ENCODE results near the gene ULK4.
"Not testable (repeated sequence)": the region's sequence is repeated elsewhere in the genome, so short reads cannot be mapped to it uniquely, and the experiment has no call there.

The ULK4 gene

DNA sequence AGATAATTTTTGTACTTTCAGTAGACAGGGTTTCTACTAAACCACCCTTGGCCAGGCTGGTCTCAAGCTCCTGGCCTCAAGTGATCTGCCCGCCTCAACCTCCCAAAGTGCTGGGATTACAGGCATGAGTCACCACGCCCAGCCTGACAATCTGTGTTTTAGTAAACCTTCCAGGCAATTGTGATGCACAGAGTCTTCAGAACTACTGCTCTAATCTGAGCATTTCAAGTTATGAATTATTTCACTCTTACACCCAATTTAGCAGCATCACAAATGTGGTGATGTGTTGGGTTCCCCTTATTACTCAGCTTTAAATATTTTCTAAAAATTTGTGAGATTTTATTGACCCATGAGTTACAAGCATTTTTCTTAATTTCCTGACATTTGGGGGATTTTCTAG, 94.4 kb downstream of the ULK4 start:
- DNase-seq: no peak

DNA sequence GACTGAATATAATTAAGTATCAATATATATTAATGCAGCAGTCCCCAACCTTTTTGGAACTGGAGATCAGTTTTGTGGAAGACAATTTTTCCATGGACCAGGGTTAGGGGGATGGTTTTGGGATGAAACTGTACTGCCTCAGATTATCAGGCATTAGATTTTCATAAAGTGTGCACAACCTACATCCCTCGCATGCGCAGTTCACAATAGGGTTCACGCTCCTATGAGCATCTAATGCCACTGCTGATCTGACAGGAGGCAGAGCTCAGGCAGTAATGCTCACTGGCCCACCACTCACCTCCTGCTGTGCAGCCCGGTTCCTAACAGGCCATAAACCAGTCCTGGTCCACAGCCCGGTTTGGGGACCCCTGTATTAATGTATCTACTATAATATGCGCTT, 95.6 kb downstream of the ULK4 start:
- DNase-seq: no peak

DNA sequence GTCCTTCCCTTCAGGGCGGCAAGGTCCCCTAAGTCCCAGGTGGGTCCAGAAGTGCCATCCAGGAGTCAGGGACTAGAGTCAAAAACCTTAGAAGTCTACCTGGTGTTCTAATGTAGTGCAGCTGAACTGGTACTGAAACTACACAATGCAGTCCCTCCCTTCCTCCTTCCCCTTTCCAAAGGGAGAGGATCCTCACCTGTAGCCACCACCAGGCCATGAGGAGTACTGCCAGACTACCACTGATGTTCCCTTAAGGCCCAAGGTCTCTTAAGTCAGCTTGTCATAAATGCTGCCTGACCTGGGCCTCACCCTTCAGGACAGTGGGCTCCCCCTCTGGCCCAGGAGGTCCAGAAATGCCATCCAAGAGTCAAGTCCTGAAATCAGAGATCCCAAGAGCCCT, 98.9 kb downstream of the ULK4 start:
- no peak for DNase-seq

DNA sequence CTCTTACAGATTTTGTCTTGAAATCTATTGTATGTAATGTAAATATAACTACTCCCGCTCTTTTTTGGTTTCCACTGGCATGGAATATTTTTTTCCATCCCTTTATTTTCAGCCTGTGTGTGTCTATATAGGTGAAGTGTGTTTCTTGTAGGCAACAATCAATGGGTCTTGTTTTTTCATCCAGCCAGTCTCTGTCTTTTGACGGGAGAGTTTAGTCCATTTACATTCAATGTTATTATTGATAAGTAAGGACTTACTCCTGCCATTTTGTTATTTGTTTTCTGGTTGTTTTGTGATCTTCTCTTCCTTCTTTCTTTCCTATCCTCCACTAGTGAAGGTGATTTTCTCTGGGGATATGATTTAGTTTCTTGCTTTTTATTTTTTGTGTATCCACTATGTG, 101.4 kb downstream of the ULK4 start:
- DNase-seq: not testable (repeated sequence)

DNA sequence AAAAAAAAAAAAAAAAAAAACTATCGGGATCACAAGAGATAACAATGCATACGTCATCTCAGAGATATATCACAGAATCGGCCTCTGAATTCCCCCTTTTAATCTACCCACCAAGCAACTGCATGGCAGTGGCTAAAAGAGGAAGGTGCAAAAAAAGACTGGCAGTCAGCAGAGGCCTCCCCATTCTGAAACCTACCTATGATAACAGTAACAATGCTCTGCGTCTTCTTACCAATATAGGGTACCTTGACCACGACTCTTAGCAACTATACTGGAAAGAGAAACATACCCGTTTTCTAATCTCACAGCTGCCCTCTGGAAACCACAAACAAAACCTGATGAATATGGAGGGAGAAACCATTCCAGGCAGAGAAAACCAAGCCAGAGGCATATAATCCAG, 106.9 kb downstream of the ULK4 start:
- no peak for DNase-seq

GRCh38 chr3:41853540-41854196, 108.2 kb downstream of the ULK4 start:
- DNase-seq: no peak

GRCh38 chr3:41848753-41849574, 112.9 kb downstream of the ULK4 start:
- DNase-seq: no peak

- DNase-seq: no peak
These were observed 114.2 kb downstream of the ULK4 start for GRCh38 chr3:41847679-41848078.

GRCh38 chr3:41846850-41847249, 115.1 kb downstream of the ULK4 start:
- DNase-seq: no peak

DNA sequence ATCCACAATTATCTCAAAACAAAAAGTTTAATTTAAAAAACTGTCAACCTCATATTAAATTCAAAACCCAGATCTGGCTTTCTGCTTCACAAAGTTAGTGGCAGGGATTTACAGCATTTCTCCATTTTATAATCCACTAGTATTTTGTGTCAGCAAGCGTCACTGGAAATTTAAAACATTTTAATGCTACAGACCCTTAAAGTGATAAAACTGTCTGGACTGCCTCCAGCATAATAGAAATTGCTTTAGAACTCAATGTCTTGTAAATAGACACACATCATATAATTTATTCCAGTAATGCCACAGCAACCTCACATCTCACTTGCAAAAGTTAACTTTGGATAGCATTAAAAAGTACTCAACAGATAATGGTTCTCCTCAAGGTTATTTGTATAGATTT, 116.1 kb downstream of the ULK4 start:
- DNase-seq: no peak

DNA sequence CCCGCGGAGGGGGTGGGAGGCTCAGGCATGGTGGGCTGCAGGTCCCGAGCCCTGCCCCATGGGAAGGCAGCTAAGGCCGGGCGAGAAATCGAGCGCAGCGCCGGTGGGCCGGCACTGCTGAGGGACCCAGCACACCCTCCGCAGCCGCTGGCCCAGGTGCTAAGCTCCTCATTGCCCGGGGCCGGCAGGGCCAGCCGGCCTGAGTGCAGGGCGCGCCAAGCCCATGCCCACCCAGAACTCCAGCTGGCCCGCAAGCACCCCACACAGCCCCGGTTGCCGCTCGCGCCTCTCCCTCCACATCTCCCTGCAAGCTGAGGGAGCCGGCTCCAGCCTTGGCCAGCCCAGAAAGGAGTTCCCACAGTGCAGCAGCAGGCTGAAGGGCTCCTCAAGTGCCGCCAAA, 117.6 kb downstream of the ULK4 start:
- DNase-seq: not testable (repeated sequence)

DNA sequence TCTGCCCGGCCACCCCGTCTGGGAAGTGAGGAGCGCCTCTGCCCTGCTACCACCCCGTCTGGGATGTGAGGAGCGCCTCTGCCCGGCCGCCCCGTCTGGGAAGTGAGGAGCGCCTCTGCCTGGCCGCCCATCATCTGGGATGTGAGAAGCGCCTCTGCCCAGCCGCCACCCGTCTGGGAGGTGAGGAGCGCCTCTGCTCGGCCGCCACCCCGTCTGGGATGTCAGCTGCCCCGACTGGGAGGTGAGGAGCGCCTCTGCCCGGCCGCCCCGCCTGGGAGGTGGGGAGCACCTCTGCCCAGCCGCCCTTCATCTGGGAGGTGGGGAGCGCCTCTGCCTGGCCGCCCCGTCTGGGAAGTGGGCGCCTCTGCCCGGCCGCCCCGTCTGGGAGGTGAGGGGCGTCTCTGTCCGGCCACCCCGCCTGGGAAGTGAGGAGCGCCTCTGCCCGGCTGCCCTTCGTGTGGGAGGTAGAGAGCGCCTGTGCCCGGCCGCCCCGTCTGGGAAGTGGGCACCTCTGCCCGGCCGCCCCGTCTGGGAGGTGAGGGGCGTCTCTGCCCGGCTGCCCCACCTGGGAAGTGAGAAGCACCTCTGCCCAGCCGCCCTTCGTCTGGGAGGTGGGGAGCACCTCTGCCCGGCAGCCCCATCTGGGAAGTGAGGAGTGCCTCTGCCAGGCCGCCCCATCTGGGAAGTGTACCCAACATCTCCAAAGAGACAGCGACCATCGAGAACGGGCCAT, 120.8 kb downstream of the ULK4 start:
- not testable (repeated sequence) for DNase-seq

DNA sequence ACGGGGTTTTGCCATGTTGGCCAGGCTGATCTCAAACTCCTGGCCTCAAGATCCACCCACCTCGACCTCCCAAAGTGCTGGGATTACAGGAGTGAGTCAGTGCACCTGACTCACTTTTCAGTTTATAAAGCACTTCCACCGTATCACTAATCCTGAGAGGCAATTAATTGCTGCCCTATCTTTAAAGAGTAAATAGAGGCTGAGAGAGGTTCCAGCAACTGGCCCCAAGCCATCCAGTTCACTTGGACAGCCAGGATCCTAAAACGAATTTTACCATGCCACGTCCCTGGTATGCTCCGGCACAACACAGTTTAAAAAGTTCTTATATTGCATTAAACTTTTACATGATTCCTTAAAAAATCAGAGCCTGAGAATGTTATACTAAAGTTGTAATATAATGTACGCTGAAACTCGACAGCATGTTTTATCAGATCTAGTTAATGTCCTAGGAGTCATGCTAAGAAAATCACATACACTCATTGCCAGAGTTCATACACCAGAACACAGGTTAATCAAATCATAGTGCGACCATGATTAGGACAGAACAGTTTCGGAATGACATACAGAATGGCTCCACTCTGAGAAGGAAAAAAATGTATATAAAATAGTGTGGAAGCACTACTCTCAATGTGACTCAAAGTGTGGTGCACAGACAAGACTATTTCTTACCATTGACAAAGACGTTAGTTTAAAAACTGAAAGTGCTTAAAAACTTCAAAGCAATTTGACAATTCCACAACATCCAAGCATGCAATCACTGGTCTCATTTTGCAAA, 125.4 kb downstream of the ULK4 start:
- DNase-seq: no peak

GRCh38 chr3:41833628-41834027, 128.3 kb downstream of the ULK4 start:
- no peak for DNase-seq

DNA sequence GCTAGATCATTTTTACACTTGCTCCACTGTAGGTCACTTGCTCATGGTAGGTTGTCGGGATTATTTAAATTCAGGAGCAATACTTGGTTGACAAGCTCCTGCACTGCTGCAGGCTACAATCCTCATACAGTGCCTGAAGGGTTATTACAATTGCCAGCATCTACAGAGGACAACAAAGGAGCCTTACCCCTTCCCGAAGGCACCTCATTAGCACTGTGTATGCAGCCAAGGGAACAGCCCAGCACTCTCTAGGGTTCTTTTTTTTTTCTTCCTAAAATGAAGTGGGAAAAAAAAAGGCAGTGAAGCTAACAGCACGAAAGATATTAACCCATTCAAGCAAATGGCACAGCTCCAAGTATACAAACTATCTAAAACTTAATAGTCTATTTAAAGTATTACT, 142.7 kb downstream of the ULK4 start:
- DNase-seq: no peak

GRCh38 chr3:41808618-41809017, 153.3 kb downstream of the ULK4 start:
- no peak for DNase-seq

GRCh38 chr3:41808152-41808551, 153.8 kb downstream of the ULK4 start:
- no peak for DNase-seq

- no peak for DNase-seq
These were observed 166.9 kb downstream of the ULK4 start for GRCh38 chr3:41794748-41795589.

DNA sequence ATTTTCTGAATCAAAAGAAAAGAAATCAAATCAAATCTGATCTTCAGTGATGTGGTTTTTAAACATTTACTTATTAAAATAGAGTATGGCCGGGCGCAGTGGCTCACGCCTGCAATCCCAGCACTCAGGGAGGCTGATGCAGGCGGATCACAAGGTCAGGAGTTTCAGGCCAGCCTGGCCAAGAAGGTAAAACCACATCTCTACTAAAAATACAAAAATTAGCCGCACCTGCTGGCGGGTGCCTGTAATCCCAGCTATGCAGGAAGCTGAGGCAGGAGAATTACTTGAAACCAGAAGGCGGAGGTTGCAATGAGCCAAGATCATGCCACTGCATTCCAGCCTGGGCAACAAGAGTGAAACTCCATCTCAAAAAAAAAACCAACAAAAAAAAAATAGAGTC, 169.1 kb downstream of the ULK4 start:
- DNase-seq: no peak

GRCh38 chr3:41769106-41769505, 192.8 kb downstream of the ULK4 start:
- no peak for DNase-seq

DNA sequence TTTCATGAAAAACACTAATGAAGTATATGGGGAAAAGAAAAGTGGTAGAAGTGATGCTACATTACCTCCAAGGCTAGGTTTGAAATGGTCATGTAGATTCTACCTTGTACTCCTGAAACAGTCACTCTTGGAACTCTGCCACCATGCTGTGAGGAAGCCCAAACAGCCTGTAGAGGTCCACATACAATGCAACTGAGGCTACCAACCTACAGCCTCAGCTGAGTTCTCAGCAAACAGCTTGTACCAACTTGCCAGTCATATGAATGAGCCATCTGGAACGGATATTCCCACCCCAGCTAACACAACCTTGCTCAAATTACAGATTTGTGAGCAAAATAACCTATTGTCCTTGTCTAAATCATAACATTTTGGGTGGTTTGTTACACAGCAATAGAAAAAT, 193.5 kb downstream of the ULK4 start:
- DNase-seq: no peak

DNA sequence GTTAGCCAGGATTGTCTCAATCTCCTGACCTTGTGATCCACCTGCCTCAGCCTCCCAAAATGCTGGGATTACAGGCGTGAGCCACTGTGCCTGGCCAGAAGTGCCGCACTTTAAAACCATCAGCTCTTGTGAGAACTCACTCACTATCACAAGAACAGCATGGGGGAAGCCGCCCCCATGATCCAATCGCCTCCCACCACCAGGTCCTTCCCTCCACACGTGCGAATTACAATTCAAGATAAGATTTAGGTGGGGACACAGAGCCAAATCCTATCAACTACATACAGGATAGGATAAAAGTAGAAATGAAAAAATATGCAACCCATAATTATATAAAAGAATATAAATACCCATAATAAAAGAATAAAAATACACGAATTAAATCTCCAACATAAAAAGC, 199.0 kb downstream of the ULK4 start:
- not testable (repeated sequence) for DNase-seq
